CD14-positive monocyte (primary cell): Measurements from ENCODE around the gene EIF4G2. TPM values are rescaled to one million over a fixed set of nuclear protein-coding genes. Genes with fewer than 3 reads are reported as not detected.

Experiments used
- DNase-seq, 3 donors: peaks; one replicate each; pipeline ENCODE4 v3.0.0-alpha.2; 2011 to 2022
- H2AFZ ChIP-seq: 2 replicates; pipeline ENCODE4 v1.6.0; 2012; ENCODE audit warnings: mild to moderate bottlenecking, low read depth, low read length, inconsistent platforms; ENCODE audit not compliant: insufficient read depth, poor library complexity, severe bottlenecking
- H3K27ac ChIP-seq, 2 donors: 1 replicate in 1 of 2; 2 replicates in 1 of 2; pipeline ENCODE4 v1.5.1; 2012 to 2013; ENCODE audit warnings: low read length in 2 of 2, control low read depth in 1 of 2, inconsistent platforms in 1 of 2, low read depth in 1 of 2, mild to moderate bottlenecking in 1 of 2
- H3K27me3 ChIP-seq, 2 donors: one replicate each; pipeline versions ENCODE4 v1.6.0 to v1.6.1; 2011 to 2013; ENCODE audit warnings: low read length in 2 of 2; ENCODE audit not compliant: control insufficient read depth in 2 of 2, insufficient read depth in 2 of 2
- H3K36me3 ChIP-seq, 2 donors: replicated peaks in 1 of 2; 1 replicate in 1 of 2; 2 replicates in 1 of 2; pipeline versions ENCODE4 v1.5.1 to v1.6.1; 2012 to 2013; ENCODE audit warnings: low read length in 2 of 2, control low read depth in 1 of 2, inconsistent platforms in 1 of 2, mild to moderate bottlenecking in 1 of 2; ENCODE audit not compliant: insufficient read depth in 2 of 2, control insufficient read depth in 1 of 2
- H3K4me1 ChIP-seq, 2 donors: 1 replicate in 1 of 2; 2 replicates in 1 of 2; pipeline versions ENCODE4 v1.5.1 to v1.6.1; 2012 to 2013; ENCODE audit warnings: low read length in 2 of 2, control low read depth in 1 of 2, inconsistent platforms in 1 of 2, mild to moderate bottlenecking in 1 of 2, moderate library complexity in 1 of 2; ENCODE audit not compliant: insufficient read depth in 2 of 2, control insufficient read depth in 1 of 2
- H3K4me2 ChIP-seq: replicated peaks from 2 replicates; pipeline ENCODE3; 2012; ENCODE audit warnings: low read length, moderate library complexity, mild to moderate bottlenecking; ENCODE audit not compliant: poor library complexity, severe bottlenecking; ENCODE audit errors: extremely low read depth
- H3K4me3 ChIP-seq, 3 experiments: fragments of 200-600 bp in 1 of 3; sonication (generic) in 1 of 3; replicated peaks in 1 of 3; 1 replicate in 2 of 3; 2 replicates in 1 of 3; pipeline ENCODE4 v1.5.1; 2011 to 2013; ENCODE audit warnings: low read length in 3 of 3, mild to moderate bottlenecking in 3 of 3, control low read depth in 2 of 3, low read depth in 2 of 3, inconsistent platforms in 1 of 3, moderate library complexity in 1 of 3
- H3K79me2 ChIP-seq: 2 replicates; pipeline ENCODE4 v1.6.0; 2012; ENCODE audit warnings: mild to moderate bottlenecking, control low read depth, inconsistent platforms, low read length, moderate library complexity; ENCODE audit not compliant: insufficient read depth
- H3K9ac ChIP-seq: 2 replicates; pipeline ENCODE4 v1.6.0; 2017; ENCODE audit warnings: low read length, mild to moderate bottlenecking; ENCODE audit not compliant: insufficient read depth, poor library complexity, severe bottlenecking
- H3K9me3 ChIP-seq, 2 donors: replicated peaks in 1 of 2; 1 replicate in 1 of 2; 2 replicates in 1 of 2; pipeline versions ENCODE4 v1.5.1 to v1.6.1; 2012 to 2013; ENCODE audit warnings: low read length in 2 of 2, control low read depth in 1 of 2; ENCODE audit not compliant: control insufficient read depth in 1 of 2, insufficient read depth in 1 of 2
- H4K20me1 ChIP-seq: 2 replicates; pipeline ENCODE4 v1.6.0; 2012; ENCODE audit warnings: mild to moderate bottlenecking, low read length, control low read depth, moderate library complexity; ENCODE audit not compliant: insufficient read depth
- H3K27ac Mint-ChIP-seq, 7 donors: one replicate each; pipeline ENCODE4 v1.8.0; 2020; ENCODE audit warnings: mild to moderate bottlenecking in 7 of 7, mixed read lengths in 7 of 7, moderate library complexity in 6 of 7, inconsistent platforms in 2 of 7
- H3K27me3 Mint-ChIP-seq, 3 donors: one replicate each; pipeline ENCODE4 v1.8.0; 2021 to 2022; ENCODE audit warnings: low read depth in 3 of 3, mild to moderate bottlenecking in 3 of 3, mixed read lengths in 3 of 3, moderate library complexity in 3 of 3, inconsistent platforms in 1 of 3
- H3K36me3 Mint-ChIP-seq, 2 donors: one replicate each; pipeline ENCODE4 v1.8.0; 2020; ENCODE audit warnings: mixed read lengths in 2 of 2, inconsistent platforms in 1 of 2, mild to moderate bottlenecking in 1 of 2
- H3K4me1 Mint-ChIP-seq: one replicate; pipeline ENCODE4 v1.8.0; 2020; ENCODE audit warnings: mild to moderate bottlenecking, mixed read lengths
- H3K4me3 Mint-ChIP-seq, 2 donors: one replicate each; pipeline ENCODE4 v1.8.0; 2020; ENCODE audit warnings: mild to moderate bottlenecking in 2 of 2, mixed read lengths in 2 of 2, moderate library complexity in 1 of 2
- H3K9me3 Mint-ChIP-seq, 7 donors: one replicate each; pipeline ENCODE4 v1.8.0; 2020 to 2022; ENCODE audit warnings: mixed read lengths in 7 of 7, mild to moderate bottlenecking in 6 of 7, moderate library complexity in 6 of 7, inconsistent platforms in 2 of 7
- WGBS: methylation state at CpG from one replicate; pipeline ENCODE4 v1.1.5; 2013; ENCODE audit warnings: missing lambda C conversion rate; ENCODE audit not compliant: insufficient coverage; 5-methylcytosine and 5-hydroxymethylcytosine counted together
- intact Hi-C, 2 donors: fragments of 100-400 bp; cut with micrococcal nuclease; formaldehyde crosslinking; loops; one replicate each; pipeline versions ENCODE4 v1.15.0 to v1.15.1; 2023
- polyA plus RNA-seq, 3 donors: library from polyadenylated mRNA; depleted of rRNA in 1 of 3; unstranded in 2 of 3; stranded (reverse) in 1 of 3; fragments of 300-500 nt in 2 of 3; fragments of >200 nt in 1 of 3; fragmentation: Illumina TruSeq in 2 of 3; gene quantifications; 1 replicate in 2 of 3; 2 replicates in 1 of 3; pipeline ENCODE4 v1.2.3, GENCODE V29; 2012 to 2021
- TF ChIP-seq, protein P1 (sequence below): fragments of 200-600 bp; IDR thresholded peaks from one replicate; pipeline ENCODE4 v1.8.0; 2022; ENCODE audit warnings: antibody characterized with exemption, mild to moderate bottlenecking

EIF4G2 gene
- polyA plus RNA-seq, 3 donors = 334 to 439 (median 386) TPM

DNA sequence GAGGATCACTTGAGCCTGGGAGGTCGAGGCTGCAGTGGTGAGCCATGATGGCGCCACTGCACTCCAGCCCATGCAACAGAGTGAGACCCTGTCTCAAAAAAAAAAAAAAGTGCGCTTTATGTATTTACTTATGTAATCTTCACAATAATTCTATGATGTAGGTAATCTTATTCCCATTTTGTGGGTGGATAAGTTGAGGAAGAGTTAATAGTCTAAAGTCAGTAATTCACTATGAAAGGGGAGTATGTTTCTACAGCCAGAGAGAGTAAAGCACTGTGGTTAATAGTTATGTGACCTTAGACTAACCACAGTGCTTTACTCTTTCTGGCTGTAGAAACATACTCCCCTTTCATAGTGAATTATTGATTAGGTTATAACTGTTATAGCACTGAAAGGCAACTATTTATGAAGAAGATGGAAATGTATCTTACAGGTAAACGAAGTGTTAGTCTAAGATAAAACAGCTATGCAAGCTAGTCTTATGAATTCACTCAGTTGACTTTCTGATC is 45.8 kb downstream of the EIF4G2 start:
- H3K36me3 ChIP-seq = peaks cover 68 to 70% of the 10 kb centered on the region in 2 donors
- H3K4me3 Mint-ChIP-seq = no peak overlapping the region
- no peaks in the 10 kb centered on the region for H3K79me2 ChIP-seq
- no peaks in the 10 kb centered on the region for H3K27me3 Mint-ChIP-seq
- intact Hi-C loops = no loop called here
- H3K9me3 Mint-ChIP-seq = no peaks in the 10 kb centered on the region
- TF ChIP-seq, protein P1, sequence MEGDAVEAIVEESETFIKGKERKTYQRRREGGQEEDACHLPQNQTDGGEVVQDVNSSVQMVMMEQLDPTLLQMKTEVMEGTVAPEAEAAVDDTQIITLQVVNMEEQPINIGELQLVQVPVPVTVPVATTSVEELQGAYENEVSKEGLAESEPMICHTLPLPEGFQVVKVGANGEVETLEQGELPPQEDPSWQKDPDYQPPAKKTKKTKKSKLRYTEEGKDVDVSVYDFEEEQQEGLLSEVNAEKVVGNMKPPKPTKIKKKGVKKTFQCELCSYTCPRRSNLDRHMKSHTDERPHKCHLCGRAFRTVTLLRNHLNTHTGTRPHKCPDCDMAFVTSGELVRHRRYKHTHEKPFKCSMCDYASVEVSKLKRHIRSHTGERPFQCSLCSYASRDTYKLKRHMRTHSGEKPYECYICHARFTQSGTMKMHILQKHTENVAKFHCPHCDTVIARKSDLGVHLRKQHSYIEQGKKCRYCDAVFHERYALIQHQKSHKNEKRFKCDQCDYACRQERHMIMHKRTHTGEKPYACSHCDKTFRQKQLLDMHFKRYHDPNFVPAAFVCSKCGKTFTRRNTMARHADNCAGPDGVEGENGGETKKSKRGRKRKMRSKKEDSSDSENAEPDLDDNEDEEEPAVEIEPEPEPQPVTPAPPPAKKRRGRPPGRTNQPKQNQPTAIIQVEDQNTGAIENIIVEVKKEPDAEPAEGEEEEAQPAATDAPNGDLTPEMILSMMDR = no peak
- no peaks in the 10 kb centered on the region for H3K9me3 ChIP-seq
- no peaks in the 10 kb centered on the region for H3K4me1 ChIP-seq
- H4K20me1 ChIP-seq = no peaks in the 10 kb centered on the region
- H3K9ac ChIP-seq = no peak overlapping the region
- peaks cover 0 to 56% of the 10 kb centered on the region in 2 donors for H3K36me3 Mint-ChIP-seq
- WGBS = no CpG with 5 or more reads among the region's 4 CpGs
- H3K27ac Mint-ChIP-seq = no peak overlapping the region
- no peak overlapping the region for H2AFZ ChIP-seq
- peaks cover 2% of the 10 kb centered on the region for H3K4me1 Mint-ChIP-seq
- H3K4me3 ChIP-seq = no peak overlapping the region
- no peak overlapping the region for H3K27ac ChIP-seq
- H3K27me3 ChIP-seq = no peaks in the 10 kb centered on the region
- no peak overlapping the region for H3K4me2 ChIP-seq
- no peak for DNase-seq

DNA sequence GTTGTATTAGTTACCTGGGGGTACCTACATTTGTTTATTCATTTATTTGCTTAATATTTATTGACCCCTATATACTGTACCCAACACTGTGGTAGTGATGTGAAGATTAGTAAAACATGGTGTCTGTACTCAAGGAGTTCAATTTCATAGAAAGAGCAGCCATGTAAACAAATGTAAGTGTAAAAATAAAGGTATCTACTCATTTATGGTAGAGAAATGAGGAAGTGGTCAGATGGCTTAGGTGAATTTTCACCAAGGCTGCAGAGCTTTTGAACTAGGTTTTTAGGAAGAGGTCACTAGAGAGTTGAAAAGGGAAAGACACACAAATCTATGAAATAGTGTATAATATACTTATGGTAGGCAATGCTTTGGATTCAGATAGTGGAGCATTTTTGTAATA is 46.5 kb downstream of the EIF4G2 start:
- Histone ChIP-seq H3K27me3 (no peaks in the 10 kb centered on the region), H3K27ac (no peak overlapping the region), H4K20me1 (no peaks in the 10 kb centered on the region), H3K9ac (no peak overlapping the region), H3K4me1 (no peaks in the 10 kb centered on the region), H3K79me2 (no peaks in the 10 kb centered on the region), H3K9me3 (no peaks in the 10 kb centered on the region), H3K4me3 (no peak overlapping the region), H3K4me2 (no peak overlapping the region), H2AFZ (no peak overlapping the region), H3K36me3 (peaks cover 76 to 78% of the 10 kb centered on the region in 2 donors)
- Mint-ChIP-seq H3K9me3 (no peaks in the 10 kb centered on the region), H3K27me3 (no peaks in the 10 kb centered on the region), H3K36me3 (peaks cover 0 to 56% of the 10 kb centered on the region in 2 donors), H3K27ac (peak overlapping the region in 1 of 7 donors; percentile 10), H3K4me3 (no peak overlapping the region), H3K4me1 (peaks cover 2% of the 10 kb centered on the region)
- DNase-seq = no peak
- TF ChIP-seq, protein P1 = no peak
- intact Hi-C loops = no loop called here
